Measurements from ENCODE around the gene ACYP1.
A peak's percentile ranks its signal among the peaks of the same experiment; 100 is the strongest.

The ACYP1 gene

GRCh38 chr14:75040507-75040906 lies 23.3 kb downstream of the ACYP1 start:
- no peak for DNase-seq

- DNase-seq = no peak
Observed at GRCh38 chr14:75032939-75033338, 30.9 kb downstream of the ACYP1 start.

- DNase-seq = no peak
Observed at GRCh38 chr14:75030147-75030546, 33.7 kb downstream of the ACYP1 start.

DNA sequence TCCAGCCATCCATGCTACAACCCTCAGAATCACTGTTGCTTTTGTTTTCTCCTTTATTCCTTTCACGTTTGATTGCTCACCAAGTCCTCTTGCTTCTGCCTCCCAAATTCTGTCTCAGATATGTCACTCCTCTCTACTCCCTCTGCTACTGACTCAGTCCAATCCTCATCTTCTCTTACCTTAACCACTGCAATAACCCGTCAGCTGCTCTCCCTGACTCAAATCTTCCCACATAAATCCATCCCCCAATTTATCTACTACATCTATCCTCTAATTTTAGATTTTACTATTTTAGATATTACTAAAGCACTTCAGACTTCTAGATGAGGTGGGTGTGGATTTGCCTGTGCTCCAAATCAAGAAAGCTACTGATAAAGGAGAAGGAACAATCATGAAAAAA lies 37.9 kb downstream of the ACYP1 start:
- no peak for DNase-seq

DNA sequence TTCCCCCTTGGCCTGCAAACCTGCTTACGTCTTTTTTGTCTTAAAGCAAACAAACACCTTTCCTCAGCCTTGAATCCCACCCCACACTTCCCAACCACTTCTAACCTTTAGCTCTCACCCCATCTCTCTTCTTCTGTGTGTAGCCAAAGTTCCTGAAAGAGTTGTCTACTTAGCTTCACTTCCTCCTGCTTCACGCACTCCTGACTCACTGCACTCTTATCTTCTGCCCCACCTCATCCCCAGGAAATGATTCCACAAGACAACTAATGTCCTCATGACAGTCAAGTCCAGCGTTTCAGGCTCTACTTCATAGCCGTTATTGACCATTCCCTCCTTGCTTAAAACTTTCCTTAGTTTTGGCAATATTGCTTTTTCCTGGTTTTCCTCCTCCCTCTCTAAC lies 38.7 kb downstream of the ACYP1 start:
- no peak for DNase-seq

DNA sequence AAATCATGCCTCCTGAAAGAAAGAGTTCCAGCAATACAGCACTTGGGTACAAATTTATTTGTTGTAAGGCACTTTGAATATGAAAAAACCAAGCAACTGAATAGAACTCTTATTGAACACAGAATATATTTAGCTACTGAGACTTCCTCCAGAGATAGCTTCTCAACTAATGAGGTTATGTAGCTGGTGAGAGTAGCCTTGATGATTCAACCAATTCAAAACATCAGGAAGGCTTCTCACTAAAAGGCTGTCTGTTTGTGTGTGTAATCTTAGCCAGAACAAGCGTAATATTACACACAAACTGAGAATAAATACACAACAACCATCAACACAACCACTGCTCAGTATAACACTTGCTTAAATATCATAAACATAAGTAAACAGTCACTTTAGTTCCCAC lies 40.7 kb downstream of the ACYP1 start:
- no peak for DNase-seq

GRCh38 chr14:75022655-75023054 lies 41.2 kb downstream of the ACYP1 start:
- peak; percentile 5 for DNase-seq

GRCh38 chr14:75018694-75019093 lies 45.1 kb downstream of the ACYP1 start:
- DNase-seq = no peak

DNA sequence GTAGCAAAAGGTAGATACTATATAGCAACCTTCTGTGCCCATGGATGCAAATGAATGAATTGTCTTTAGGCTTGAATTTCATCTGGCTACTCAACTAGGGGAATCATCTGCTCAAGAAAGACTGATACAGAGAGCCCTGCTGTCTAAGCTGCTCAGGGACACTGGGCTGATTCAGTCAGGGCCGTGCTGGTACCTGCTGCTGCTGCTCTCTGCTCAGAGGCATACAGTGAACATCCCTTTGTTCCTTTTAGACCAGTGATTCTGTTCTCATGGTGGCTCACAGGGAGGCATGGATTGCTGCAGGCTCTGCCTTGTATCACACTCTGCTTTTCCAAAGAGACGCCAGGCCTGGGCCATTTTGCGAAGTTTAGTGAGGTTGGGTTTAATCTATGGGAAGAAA lies 47.0 kb downstream of the ACYP1 start:
- no peak for DNase-seq

DNA sequence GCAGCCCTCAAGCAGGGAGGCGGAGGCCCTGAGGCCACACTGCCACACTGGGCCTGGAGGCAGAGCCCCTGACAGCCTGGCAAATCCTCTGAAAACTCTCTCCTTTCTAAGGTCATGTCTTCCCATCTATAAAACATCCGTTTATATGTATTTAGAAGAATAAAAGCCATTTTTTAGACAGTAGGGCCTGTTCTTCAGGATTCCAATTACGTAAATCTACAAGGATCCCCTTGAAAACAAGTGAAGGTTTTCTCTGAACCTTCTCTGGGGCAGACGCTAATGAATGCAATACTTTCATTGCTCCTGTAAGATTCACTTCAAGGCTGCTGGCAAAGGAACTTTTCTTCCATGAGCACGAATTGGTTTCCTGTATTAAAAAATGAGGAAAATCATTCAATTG lies 48.3 kb downstream of the ACYP1 start:
- no peak for DNase-seq

- DNase-seq = no peak
Observed at GRCh38 chr14:75013290-75013689, 50.5 kb downstream of the ACYP1 start.

DNA sequence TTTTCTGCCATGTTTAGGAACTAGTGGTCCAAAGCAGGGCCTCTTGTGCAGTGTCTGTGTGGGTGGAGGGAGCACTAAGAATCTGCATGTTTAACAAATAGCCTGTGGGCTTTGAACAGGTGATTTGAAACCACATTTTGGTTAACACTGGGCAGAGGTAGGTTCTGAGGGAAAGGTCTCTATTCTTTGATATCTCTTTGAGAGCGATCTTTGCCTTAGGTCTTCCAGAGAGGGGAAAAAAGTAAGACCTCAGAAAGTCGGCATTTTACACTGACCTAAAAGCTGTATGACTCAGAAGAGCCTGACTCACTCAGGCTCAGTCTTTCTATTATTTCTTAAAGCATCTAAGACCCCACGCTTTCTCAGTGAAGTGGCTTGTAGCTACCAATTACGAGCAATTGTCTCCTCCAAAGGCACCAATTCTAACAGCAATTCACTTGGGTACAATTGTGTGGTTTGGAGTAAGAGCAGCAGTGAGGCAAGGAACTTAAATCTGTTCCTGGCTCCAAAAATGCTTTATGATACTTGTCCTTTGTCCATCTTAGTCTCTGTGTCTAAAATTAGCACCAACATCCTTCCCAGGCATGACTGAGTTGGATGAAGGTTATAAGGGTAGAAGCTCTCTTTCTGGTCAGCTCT lies 52.3 kb downstream of the ACYP1 start:
- DNase-seq = no peak

DNA sequence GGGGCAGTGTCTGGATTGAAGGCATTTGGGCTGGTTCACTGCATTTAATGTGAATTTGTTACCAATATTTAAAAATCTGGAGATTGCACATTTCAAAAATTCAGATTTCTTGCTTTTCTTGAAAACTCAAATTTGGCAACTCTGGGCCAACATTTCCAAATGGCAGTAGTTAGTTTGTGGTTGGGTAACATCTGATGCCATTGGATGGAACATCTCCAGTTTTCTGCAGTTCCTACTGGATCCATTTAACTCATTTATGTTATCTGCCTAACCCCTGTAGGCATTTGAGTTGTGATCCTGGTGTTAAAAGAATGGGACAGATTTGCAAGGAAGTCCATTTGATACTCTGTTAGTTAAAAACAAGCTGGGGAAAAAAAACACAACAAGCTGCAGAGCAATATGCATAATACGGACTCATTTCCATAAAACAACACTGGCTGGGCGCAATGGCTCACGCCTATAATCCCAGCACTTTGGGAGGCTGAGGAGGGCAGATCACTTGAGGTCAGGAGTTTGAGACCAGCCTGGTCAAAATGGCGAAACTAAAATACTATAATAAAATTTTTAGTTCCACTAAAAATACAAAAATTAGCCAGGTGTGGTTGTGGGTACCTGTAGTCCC lies 53.2 kb downstream of the ACYP1 start:
- no peak for DNase-seq

DNA sequence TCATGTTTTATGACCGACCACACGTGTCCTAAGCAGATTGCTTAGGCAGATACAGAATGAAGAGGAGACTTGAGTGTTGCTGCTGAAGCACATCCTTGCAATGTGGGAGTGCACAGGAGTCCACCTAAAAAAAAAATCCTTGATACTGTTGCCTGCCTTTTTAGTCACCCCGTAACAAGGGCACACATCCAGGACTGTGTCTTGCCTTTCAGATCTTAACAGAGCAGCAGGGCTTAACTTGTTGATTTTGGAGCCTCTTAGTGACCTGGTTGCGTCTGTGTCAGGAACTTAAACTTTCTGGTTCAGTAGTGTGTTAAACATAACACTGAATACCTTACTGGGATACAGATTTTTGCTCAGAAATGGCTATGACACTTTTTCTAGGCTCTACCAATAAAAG lies 54.6 kb downstream of the ACYP1 start:
- no peak for DNase-seq

GRCh38 chr14:75005357-75005756 lies 58.5 kb downstream of the ACYP1 start:
- DNase-seq = no peak

DNA sequence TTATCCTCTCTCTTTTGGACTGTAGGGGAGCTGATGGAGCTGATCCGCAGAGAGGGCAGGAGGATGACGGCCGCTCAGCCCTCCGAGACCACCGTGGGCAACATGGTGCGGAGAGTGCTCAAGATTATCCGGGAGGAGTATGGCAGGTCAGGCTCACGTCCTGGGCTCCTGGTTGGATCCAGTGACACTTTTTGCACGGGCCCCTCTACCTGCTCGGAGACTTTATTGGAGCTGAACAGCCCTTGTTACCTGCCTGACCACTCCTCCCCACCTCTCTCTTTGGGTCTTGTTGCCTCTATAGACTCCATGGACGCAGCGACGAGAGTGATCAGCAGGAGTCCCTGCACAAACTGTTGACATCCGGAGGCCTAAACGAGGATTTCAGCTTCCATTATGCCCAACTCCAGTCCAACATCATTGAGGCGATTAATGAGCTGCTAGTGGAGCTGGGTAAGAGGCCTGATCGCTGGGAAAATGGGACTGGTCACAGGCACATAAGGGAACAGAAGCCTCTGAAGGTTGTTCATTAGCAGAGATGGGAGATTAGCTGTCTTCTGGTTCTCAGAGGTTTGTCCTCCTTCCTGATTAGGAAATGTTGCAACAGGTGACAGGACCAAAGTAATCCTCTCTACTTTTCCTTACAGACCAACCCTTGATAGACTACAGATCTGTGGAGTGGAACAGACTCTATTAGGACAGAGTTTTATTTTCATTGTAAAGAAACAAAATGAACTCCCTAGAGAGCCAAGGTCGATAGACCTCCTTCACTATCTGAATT lies 60.4 kb downstream of the ACYP1 start:
- no peak for DNase-seq

All from activated gamma-delta T cell treated with Interleukin-2 at 50 U/mL for 16 hours (primary cell).